HuH-7.5 (cell line): ENCODE measurements around the gene TRIM49.
"Not testable (repeated sequence)": the region's sequence is repeated elsewhere in the genome, so short reads cannot be mapped to it uniquely, and the experiment has no call there.

ENCODE experiments used
- DNase-seq: peaks from one replicate; pipeline ENCODE4 v3.0.0; 2011; ENCODE audit warnings: low spot score

Gene TRIM49

DNA sequence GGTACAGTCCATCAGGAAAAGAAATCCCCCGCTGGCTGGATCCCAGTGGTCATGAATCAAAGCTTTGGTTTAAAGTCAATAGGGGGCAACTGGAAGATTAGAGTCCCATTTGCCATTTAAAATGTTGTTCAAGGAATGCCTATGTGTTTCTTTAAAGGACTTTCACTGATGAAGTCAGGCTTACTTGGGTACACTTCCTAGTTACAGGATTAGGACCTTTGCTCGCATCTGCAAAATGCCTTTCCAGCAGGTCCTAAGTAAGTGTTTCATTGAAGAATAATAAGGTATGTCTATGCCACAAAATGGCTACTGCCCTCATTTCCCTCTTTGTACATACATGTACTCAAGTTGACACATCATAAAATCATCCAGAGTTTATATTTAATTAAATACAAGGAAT is at the start of gene TRIM49:
TRIM49 (minus strand) TSS at position 101 of the 400 bp plus-strand sequence. CDS start 4,106 bp downstream, outside the sequence.
- DNase-seq: not testable (repeated sequence)

GRCh38 chr11:89826694-89827093 is 18.3 kb upstream of the TRIM49 start:
- DNase-seq: not testable (repeated sequence)

- DNase-seq: not testable (repeated sequence)
Measured at GRCh38 chr11:89820008-89820407, 11.6 kb upstream of the TRIM49 start.

GRCh38 chr11:89813535-89813934 is 5.2 kb upstream of the TRIM49 start:
- DNase-seq: not testable (repeated sequence)

- DNase-seq: not testable (repeated sequence)
Measured at GRCh38 chr11:89787506-89788063, 20.8 kb downstream of the TRIM49 start.

- not testable (repeated sequence) for DNase-seq
Measured at GRCh38 chr11:89785726-89786125, 22.6 kb downstream of the TRIM49 start.

- not testable (repeated sequence) for DNase-seq
Measured at GRCh38 chr11:89750822-89751221, 57.6 kb downstream of the TRIM49 start.
